HCT116 (cell line): ENCODE measurements around the gene LSAMP. TPM values are rescaled to one million over a fixed set of nuclear protein-coding genes. Genes with fewer than 3 reads are reported as not detected.

Experiments
- ATAC-seq: fragments of 200-7000 bp; cut with Tn5 transposase; 2 replicates; pipeline ENCODE4 v1.9.1; 2020; ENCODE audit warnings: mild to moderate bottlenecking, moderate library complexity
- BruUV-seq: library from RNA; stranded (reverse); fragments of 400-500 nt; replicated peaks from 2 replicates; lab custom pipeline; 2021; lab: Mats Ljungman, UMichigan
- CTCF ChIA-PET: fragments of 300-600 bp; sonication (Branson Sonifier 250); formaldehyde crosslinking; loops from one replicate; lab custom pipeline; 2021; ENCODE audit warnings: antibody characterized with exemption; lab: Charles Lee
- POLR2A ChIA-PET: fragments of 300-600, 350-600 bp; sonication (Branson Sonifier 250); formaldehyde crosslinking; loops from one replicate; lab custom pipeline; 2021; ENCODE audit warnings: antibody characterized with exemption; lab: Charles Lee
- RAD21 ChIA-PET, 2 experiments: fragments of 300-600 bp; sonication (Branson Sonifier 250); formaldehyde crosslinking; loops; one replicate each; lab custom pipeline; 2023; ENCODE audit warnings: low total read pairs in 2 of 2; ENCODE audit not compliant: uncharacterized antibody in 2 of 2, unreplicated experiment in 2 of 2, low non-redundant PET in 1 of 2; lab: Charles Lee
- DNase-seq: peaks from one replicate; pipeline ENCODE4 v3.0.0-alpha.2; 2010; ENCODE audit warnings: low read depth, low spot score
- H2AFZ ChIP-seq: fragments of 200-600 bp; shearing (Covaris generic), sonication (generic); 2 replicates; pipeline ENCODE4 v1.6.1; 2017; ENCODE audit warnings: low read depth, mixed run types, mixed read lengths, antibody characterized with exemption, low read length; ENCODE audit not compliant: poor library complexity, severe bottlenecking
- H3K27ac ChIP-seq: 2 replicates; pipeline ENCODE4 v1.5.1; 2012; ENCODE audit warnings: low read depth, low read length
- H3K27me3 ChIP-seq: fragments of 200-600 bp; sonication (generic); 2 replicates; pipeline ENCODE4 v1.6.1; 2016; ENCODE audit warnings: mixed run types, low read length, mixed read lengths; ENCODE audit not compliant: insufficient read depth
- H3K36me3 ChIP-seq, 2 experiments: fragments of 200-500 bp in 1 of 2; fragments of 200-600 bp in 1 of 2; sonication (Bioruptor generic) in 1 of 2; sonication (generic) in 1 of 2; 2 replicates each; pipeline versions ENCODE4 v1.5.1 to v1.6.1; 2014 to 2016; ENCODE audit warnings: low read length in 2 of 2, inconsistent platforms in 1 of 2, mixed read lengths in 1 of 2, mixed run types in 1 of 2; ENCODE audit not compliant: insufficient read depth in 2 of 2, control insufficient read depth in 1 of 2
- H3K4me1 ChIP-seq, 2 experiments: fragments of 200-600 bp in 1 of 2; sonication (generic) in 1 of 2; 2 replicates each; pipeline versions ENCODE4 v1.5.1 to v1.6.1; 2012 to 2017; ENCODE audit warnings: low read length in 2 of 2, inconsistent platforms in 1 of 2, mild to moderate bottlenecking in 1 of 2, mixed read lengths in 1 of 2, mixed run types in 1 of 2, moderate library complexity in 1 of 2; ENCODE audit not compliant: insufficient read depth in 2 of 2, control insufficient read depth in 1 of 2
- H3K4me2 ChIP-seq: fragments of 200-600 bp; sonication (generic); 2 replicates; pipeline ENCODE4 v1.6.1; 2017; ENCODE audit warnings: mixed run types, low read length, mixed read lengths
- H3K4me3 ChIP-seq, 2 experiments: fragments of 200-600 bp in 1 of 2; sonication (generic) in 1 of 2; replicated peaks in 1 of 2; 2 replicates each; pipeline ENCODE4 v1.5.1; 2011 to 2016; ENCODE audit warnings: low read length in 2 of 2, control low read depth in 1 of 2, low read depth in 1 of 2, mild to moderate bottlenecking in 1 of 2, mixed read lengths in 1 of 2, mixed run types in 1 of 2
- H3K79me2 ChIP-seq: fragments of 200-600 bp; sonication (generic); 2 replicates; pipeline ENCODE4 v1.6.1; 2017; ENCODE audit warnings: mild to moderate bottlenecking, mixed run types, low read length, moderate library complexity, mixed read lengths; ENCODE audit not compliant: insufficient read depth
- H3K9ac ChIP-seq: fragments of 200-600 bp; sonication (generic); 2 replicates; pipeline ENCODE4 v1.6.1; 2016; ENCODE audit warnings: low read length, mixed read lengths
- H3K9me2 ChIP-seq: fragments of 200-600 bp; sonication (generic), shearing (Covaris generic); 2 replicates; pipeline ENCODE4 v1.6.1; 2017; ENCODE audit warnings: mixed run types, mild to moderate bottlenecking, moderate library complexity; ENCODE audit not compliant: insufficient read depth
- H3K9me3 ChIP-seq, 2 experiments: fragments of 200-500 bp in 1 of 2; fragments of 200-600 bp in 1 of 2; sonication (Bioruptor generic) in 1 of 2; sonication (generic) in 1 of 2; 2 replicates each; pipeline ENCODE4 v1.6.1; 2014 to 2017; ENCODE audit warnings: low read length in 2 of 2, mixed read lengths in 2 of 2, inconsistent platforms in 1 of 2, low read depth in 1 of 2, mild to moderate bottlenecking in 1 of 2, mixed run types in 1 of 2, moderate library complexity in 1 of 2; ENCODE audit not compliant: control insufficient read depth in 1 of 2, insufficient read depth in 1 of 2
- H4K20me1 ChIP-seq: fragments of 200-600 bp; sonication (generic), shearing (Covaris generic); 2 replicates; pipeline ENCODE4 v1.6.1; 2017; ENCODE audit warnings: mixed run types, mild to moderate bottlenecking, moderate library complexity; ENCODE audit not compliant: insufficient read depth
- CBX3 ChIP-seq: IDR thresholded peaks from 2 replicates; pipeline ENCODE4 v1.6.1; 2012; ENCODE audit warnings: low read depth
- CEBPB ChIP-seq: IDR thresholded peaks from 2 replicates; pipeline ENCODE4 v1.6.1; 2012; ENCODE audit warnings: low read depth
- CTCF ChIP-seq, 3 experiments: fragments of 200-600 bp in 1 of 3; sonication (generic) in 1 of 3; IDR thresholded peaks in 2 of 3; conservative IDR thresholded peaks in 1 of 3; 2 replicates each; pipeline ENCODE4 v1.5.1; 2012 to 2017; ENCODE audit warnings: low read depth in 2 of 3, low read length in 2 of 3, antibody characterized with exemption in 1 of 3, borderline replicate concordance in 1 of 3, control low read depth in 1 of 3, mild to moderate bottlenecking in 1 of 3, mixed read lengths in 1 of 3, mixed run types in 1 of 3, moderate library complexity in 1 of 3; ENCODE audit not compliant: insufficient read depth in 1 of 3
- EGR1 ChIP-seq: IDR thresholded peaks from 2 replicates; pipeline ENCODE4 v1.6.1; 2012; ENCODE audit warnings: low read depth
- ELF1 ChIP-seq: IDR thresholded peaks from 2 replicates; pipeline ENCODE4 v1.6.1; 2012; ENCODE audit warnings: low read depth, borderline replicate concordance
- FOSL1 ChIP-seq: IDR thresholded peaks from 2 replicates; pipeline ENCODE4 v1.6.1; 2012; ENCODE audit warnings: low read depth
- JUND ChIP-seq: IDR thresholded peaks from 2 replicates; pipeline ENCODE4 v1.6.1; 2012
- POLR2AphosphoS5 ChIP-seq: IDR thresholded peaks from 2 replicates; pipeline ENCODE4 v1.6.1; 2011; ENCODE audit warnings: mild to moderate bottlenecking, low read depth, low read length, moderate library complexity
- RAD21 ChIP-seq: IDR thresholded peaks from 2 replicates; pipeline ENCODE4 v1.6.1; 2012; ENCODE audit warnings: low read depth, mild to moderate bottlenecking
- SIN3A ChIP-seq: IDR thresholded peaks from 2 replicates; pipeline ENCODE4 v1.6.1; 2012; ENCODE audit warnings: low read depth
- SP1 ChIP-seq: IDR thresholded peaks from 2 replicates; pipeline ENCODE4 v1.6.1; 2012; ENCODE audit warnings: low read depth
- SRF ChIP-seq: IDR thresholded peaks from 2 replicates; pipeline ENCODE4 v1.6.1; 2012; ENCODE audit warnings: low read depth
- TCF7L2 ChIP-seq: IDR thresholded peaks from 2 replicates; pipeline ENCODE4 v1.7.0; 2011; ENCODE audit warnings: borderline replicate concordance, inconsistent platforms; ENCODE audit not compliant: insufficient read depth, insufficient read length; ENCODE audit errors: extremely low read depth
- YY1 ChIP-seq: IDR thresholded peaks from 2 replicates; pipeline ENCODE4 v1.6.1; 2011; ENCODE audit warnings: low read length, low read depth, moderate library complexity, mild to moderate bottlenecking; ENCODE audit not compliant: insufficient replicate concordance; ENCODE audit errors: extremely low read depth
- ZNF274 ChIP-seq: fragments of 200-500 bp; sonication (Bioruptor generic); IDR thresholded peaks from 2 replicates; pipeline ENCODE4 v1.6.1; 2014; ENCODE audit warnings: mild to moderate bottlenecking, low read depth, low read length, inconsistent platforms
- intact Hi-C: fragments of 100-400 bp; cut with micrococcal nuclease; formaldehyde crosslinking; loops from 2 replicates; pipeline ENCODE4 v1.10.0; 2022
- total RNA-seq: library from RNA; stranded (reverse); gene quantifications from one replicate; pipeline ENCODE4 v1.2.1, GENCODE V29; 2021; ENCODE audit not compliant: unreplicated experiment

The LSAMP gene
- total RNA-seq, 1 experiment from 2014 or later = 0.25 TPM

GRCh38 chr3:115999613-116000012 is 445.7 kb downstream of the LSAMP start:
- peaks cover 3 to 16% of the 10 kb centered on the region in 2 experiments; a peak in 2 of 4 replicates for H3K4me1 ChIP-seq
- H2AFZ ChIP-seq = no peak overlapping the region
- no peak overlapping the region for H3K4me3 ChIP-seq
- H3K9me2 ChIP-seq = no peaks in the 10 kb centered on the region
- RAD21 ChIA-PET = no interaction called here
- no peaks in the 10 kb centered on the region for H3K36me3 ChIP-seq
- H3K4me2 ChIP-seq = no peak overlapping the region
- DNase-seq (no peak), ATAC-seq (0 out of 2 replicates have a peak, but pooled peaks have one; percentile 17)
- H3K9me3 ChIP-seq = no peaks in the 10 kb centered on the region
- no TSS peak for BruUV-seq
- no peak overlapping the region for H3K9ac ChIP-seq
- H3K27ac ChIP-seq = no peak overlapping the region
- no peaks in the 10 kb centered on the region for H4K20me1 ChIP-seq
- POLR2A ChIA-PET = no interaction called here
- CTCF ChIA-PET = no interaction called here
- no peaks in the 10 kb centered on the region for H3K27me3 ChIP-seq
- TF ChIP-seq FOSL1 (no peak), TCF7L2 (no peak), CTCF (IDR thresholded peaks at IDR 0.05 in 2 of 3, conservative IDR thresholded peaks at IDR 0.05 in 1 of 3; ENCODE audit: borderline replicate concordance in 1 of 3, insufficient read depth in 1 of 3, low read depth in 2 of 3, low read length in 2 of 3) (no peak), SRF (no peak), SIN3A (no peak), EGR1 (no peak), CBX3 (no peak), ZNF274 (no peak), POLR2AphosphoS5 (no peak), ELF1 (no peak), JUND (no peak), CEBPB (no peak), SP1 (no peak), YY1 (no peak), RAD21 (no peak)
- intact Hi-C loops = no loop called here
- no peaks in the 10 kb centered on the region for H3K79me2 ChIP-seq
